GM10266 (cell line): ENCODE measurements around the gene AEBP2.
"Not testable (repeated sequence)": the region's sequence is repeated elsewhere in the genome, so short reads cannot be mapped to it uniquely, and the experiment has no call there.

Experiments
- DNase-seq: peaks from one replicate; pipeline ENCODE4 v3.0.0; 2012; ENCODE audit errors: extremely low spot score
- TF ChIP-seq, protein P1 (sequence below): IDR thresholded peaks from 2 replicates; pipeline ENCODE4 v1.5.1; 2012; ENCODE audit warnings: mild to moderate bottlenecking, low read depth; ENCODE audit not compliant: control insufficient read depth, insufficient read depth; ENCODE audit errors: missing control alignments

Gene AEBP2

DNA sequence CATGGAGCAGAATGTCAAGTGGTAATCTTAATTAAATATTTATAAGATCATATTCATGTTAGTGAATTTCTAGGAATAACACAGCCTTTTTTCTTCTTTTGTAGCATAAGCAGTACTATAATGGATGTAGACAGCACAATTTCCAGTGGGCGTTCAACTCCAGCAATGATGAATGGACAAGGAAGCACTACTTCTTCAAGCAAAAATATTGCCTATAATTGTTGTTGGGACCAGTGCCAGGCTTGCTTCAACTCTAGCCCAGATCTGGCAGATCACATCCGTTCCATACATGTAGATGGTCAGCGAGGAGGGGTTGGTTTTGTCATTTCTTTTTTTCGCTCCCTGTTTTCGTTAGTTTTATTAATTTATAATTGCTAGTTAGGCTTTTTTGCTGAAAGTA, 23.1 kb downstream of the AEBP2 start:
- DNase-seq: no peak
- TF ChIP-seq, protein P1, sequence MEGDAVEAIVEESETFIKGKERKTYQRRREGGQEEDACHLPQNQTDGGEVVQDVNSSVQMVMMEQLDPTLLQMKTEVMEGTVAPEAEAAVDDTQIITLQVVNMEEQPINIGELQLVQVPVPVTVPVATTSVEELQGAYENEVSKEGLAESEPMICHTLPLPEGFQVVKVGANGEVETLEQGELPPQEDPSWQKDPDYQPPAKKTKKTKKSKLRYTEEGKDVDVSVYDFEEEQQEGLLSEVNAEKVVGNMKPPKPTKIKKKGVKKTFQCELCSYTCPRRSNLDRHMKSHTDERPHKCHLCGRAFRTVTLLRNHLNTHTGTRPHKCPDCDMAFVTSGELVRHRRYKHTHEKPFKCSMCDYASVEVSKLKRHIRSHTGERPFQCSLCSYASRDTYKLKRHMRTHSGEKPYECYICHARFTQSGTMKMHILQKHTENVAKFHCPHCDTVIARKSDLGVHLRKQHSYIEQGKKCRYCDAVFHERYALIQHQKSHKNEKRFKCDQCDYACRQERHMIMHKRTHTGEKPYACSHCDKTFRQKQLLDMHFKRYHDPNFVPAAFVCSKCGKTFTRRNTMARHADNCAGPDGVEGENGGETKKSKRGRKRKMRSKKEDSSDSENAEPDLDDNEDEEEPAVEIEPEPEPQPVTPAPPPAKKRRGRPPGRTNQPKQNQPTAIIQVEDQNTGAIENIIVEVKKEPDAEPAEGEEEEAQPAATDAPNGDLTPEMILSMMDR: no peak

- TF ChIP-seq, protein P1: no peak
- no peak for DNase-seq
Measured at GRCh38 chr12:19464192-19464580, 24.9 kb downstream of the AEBP2 start.

GRCh38 chr12:19465711-19466110, 26.4 kb downstream of the AEBP2 start:
- TF ChIP-seq, protein P1: no peak
- DNase-seq: no peak

GRCh38 chr12:19474147-19474546, 34.9 kb downstream of the AEBP2 start:
- TF ChIP-seq, protein P1: no peak
- no peak for DNase-seq

GRCh38 chr12:19475884-19476505, 36.7 kb downstream of the AEBP2 start:
- not testable (repeated sequence) for DNase-seq

GRCh38 chr12:19477071-19477470, 37.8 kb downstream of the AEBP2 start:
- DNase-seq: no peak
- TF ChIP-seq, protein P1: no peak

GRCh38 chr12:19480459-19480858, 41.2 kb downstream of the AEBP2 start:
- TF ChIP-seq, protein P1: no peak

DNA sequence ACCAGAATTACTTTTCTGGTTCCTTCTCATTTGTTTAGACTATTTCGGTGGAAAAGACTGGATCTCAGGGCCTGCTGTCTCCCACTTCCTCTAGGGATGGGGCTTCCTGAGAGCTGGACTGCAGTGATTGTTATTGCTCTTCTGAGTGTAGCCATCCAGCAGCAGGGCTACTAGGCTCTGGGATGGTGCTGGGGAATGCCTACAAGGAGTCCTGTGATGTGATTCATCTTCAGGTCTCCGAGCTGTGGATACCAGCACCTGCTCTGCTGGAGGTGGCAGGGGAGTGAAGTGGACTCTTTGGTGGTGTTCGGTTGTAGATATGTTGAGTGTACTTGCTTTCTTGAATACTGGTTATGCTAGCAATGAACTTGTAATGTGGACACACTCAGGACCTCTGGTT, 42.7 kb downstream of the AEBP2 start:
- TF ChIP-seq, protein P1: no peak
- DNase-seq: no peak

More at GRCh38 chr12:19480459-19480858, 41.2 kb downstream of the AEBP2 start:
- DNase-seq: no peak
